HAP-1 (cell line): ENCODE data around the gene SLC2A5.
"Not testable (repeated sequence)": the region's sequence is repeated elsewhere in the genome, so short reads cannot be mapped to it uniquely, and the experiment has no call there.

ENCODE experiments used
- DNase-seq, 2 experiments: peaks; one replicate each; pipeline ENCODE4 v3.0.0-alpha.2; 2016 to 2020; ENCODE audit warnings: low spot score in 2 of 2
- H3K27me3 ChIP-seq: fragments of 250-450 bp; sonication (Bioruptor Pico); 2 replicates; pipeline ENCODE4 v1.5.1; 2020; ENCODE audit warnings: low read depth, mild to moderate bottlenecking, moderate library complexity
- H3K36me3 ChIP-seq: fragments of 250-450 bp; sonication (Bioruptor Pico); replicated peaks from 2 replicates; pipeline ENCODE4 v1.5.1; 2020; ENCODE audit warnings: mild to moderate bottlenecking
- H3K4me1 ChIP-seq: fragments of 250-450 bp; sonication (Bioruptor Pico); 2 replicates; pipeline ENCODE4 v1.5.1; 2020; ENCODE audit warnings: mild to moderate bottlenecking
- H3K4me3 ChIP-seq: fragments of 250-450 bp; sonication (Bioruptor Pico); 2 replicates; pipeline ENCODE4 v1.5.1; 2020; ENCODE audit warnings: mild to moderate bottlenecking, moderate library complexity
- H3K9me3 ChIP-seq: fragments of 250-450 bp; sonication (Bioruptor Pico); 2 replicates; pipeline ENCODE4 v1.5.1; 2020; ENCODE audit warnings: mild to moderate bottlenecking, moderate library complexity
- in situ Hi-C: fragments of 300-500 bp; cut with MboI; formaldehyde crosslinking; loops from 3 replicates; pipeline ENCODE4 v1.14.3; 2020; ENCODE audit warnings: low sequenced_read_pairs, inconsistent platforms, mixed read lengths

SLC2A5 gene

DNA sequence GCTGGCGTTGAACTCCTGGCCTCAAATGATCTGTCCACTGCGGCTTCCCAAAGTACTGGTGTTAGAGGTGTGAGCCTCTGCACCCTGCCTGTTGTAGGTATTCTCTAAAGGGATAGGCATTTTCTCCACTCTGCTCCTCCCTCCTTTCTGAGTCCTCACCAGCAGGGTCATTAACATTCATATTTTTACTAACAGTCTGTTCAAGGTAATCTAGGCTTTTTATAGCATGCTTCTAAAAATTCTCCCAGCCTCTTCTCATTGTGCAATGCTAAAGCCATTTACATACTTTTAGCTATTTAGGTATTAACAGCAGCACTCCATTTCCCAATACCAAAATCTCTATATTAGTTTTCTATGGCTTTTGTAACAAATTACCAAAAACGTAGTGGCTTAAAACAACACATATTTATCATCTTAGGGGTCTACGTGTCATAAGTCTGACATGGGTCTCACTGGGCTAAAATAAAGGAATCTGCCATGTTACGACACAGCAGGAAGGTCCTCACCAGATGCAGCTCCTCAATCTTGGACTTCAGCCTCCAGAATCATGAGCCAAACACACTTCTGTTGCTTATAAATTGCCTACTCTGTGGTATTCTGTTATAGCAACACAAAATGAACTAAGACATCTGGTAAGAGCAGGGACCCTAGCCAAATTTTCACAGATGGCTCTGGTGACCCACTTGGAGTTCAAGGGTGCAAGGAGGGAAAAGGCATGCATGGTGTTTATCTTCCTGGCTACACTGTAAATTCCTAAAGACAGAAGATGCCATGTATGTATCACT is 40.3 kb downstream of the SLC2A5 start:
- no peak for DNase-seq
- Histone ChIP-seq H3K4me3 (no peak overlapping the region), H3K27me3 (no peaks in the 10 kb centered on the region), H3K36me3 (no peaks in the 10 kb centered on the region), H3K4me1 (no peaks in the 10 kb centered on the region), H3K9me3 (peaks cover 11% of the 10 kb centered on the region)
- in situ Hi-C loops = no loop called here

DNA sequence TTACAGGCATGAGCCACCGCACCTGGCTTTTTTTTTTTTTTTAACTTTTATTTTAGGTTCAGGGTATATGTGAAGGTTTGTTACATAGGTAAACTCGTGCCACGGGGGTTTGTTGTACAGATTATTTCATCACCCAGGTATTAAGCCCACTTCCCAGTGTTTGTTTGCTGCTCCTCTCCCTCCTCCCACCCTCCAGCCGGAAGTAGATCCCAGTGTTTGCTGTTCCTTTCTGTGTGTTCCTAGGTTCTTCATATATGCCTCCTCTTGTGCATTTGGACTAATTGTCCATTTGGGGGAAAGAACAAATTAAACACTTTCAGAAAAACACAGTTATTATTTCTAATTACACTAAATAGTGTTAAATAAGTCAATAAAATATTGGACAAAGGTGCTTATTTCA is 42.1 kb downstream of the SLC2A5 start:
- Histone ChIP-seq H3K4me1 (no peaks in the 10 kb centered on the region), H3K9me3 (peaks cover 11% of the 10 kb centered on the region), H3K4me3 (no peak overlapping the region), H3K27me3 (no peaks in the 10 kb centered on the region), H3K36me3 (no peaks in the 10 kb centered on the region)
- no peak for DNase-seq
- in situ Hi-C loops = no loop called here

DNA sequence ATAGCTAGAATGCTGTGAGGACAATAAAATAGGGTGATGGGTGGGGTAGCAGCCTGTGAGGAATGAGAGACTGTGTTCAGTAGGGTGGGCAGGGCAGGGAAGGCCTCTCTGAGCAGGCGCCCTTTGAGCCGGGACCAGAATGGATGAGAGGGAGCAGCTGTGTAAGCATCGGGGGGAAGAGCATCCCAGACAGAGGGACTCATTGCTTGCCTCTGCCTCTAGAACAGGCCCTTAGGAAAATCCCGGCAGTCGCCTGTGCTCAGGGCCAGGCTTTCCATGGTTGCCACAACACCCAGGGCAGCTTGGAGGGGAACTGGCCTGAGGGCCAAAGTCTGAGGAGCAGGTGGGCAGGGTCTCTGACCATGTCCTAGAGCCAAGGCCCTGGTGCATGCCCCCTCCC is 44.0 kb downstream of the SLC2A5 start:
- no peak for DNase-seq

DNA sequence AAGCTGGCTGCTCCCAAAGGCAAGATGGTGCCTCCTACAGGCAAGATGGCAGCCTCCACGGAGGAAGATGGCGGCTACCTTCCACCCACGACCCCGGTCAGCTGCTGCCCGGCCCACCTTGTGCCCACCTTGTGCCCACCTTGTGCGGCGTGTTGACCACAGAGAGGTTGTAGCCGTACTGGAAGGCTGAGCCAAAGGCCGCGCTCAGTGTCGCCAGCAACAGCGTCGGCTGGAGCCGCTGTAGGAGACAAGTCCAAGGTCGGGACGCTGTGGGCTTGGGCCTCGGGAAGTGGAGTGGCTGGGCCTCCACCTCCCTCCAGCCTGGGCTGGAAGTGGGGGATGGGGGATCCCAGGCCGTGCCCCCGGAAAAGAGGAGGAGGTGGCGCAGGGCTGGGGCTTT is 44.6 kb downstream of the SLC2A5 start:
- no peaks in the 10 kb centered on the region for H3K9me3 ChIP-seq
- no peaks in the 10 kb centered on the region for H3K36me3 ChIP-seq
- H3K4me1 ChIP-seq = no peaks in the 10 kb centered on the region
- DNase-seq = no peak
- no peak overlapping the region for H3K4me3 ChIP-seq
- in situ Hi-C loops = no loop called here
- no peaks in the 10 kb centered on the region for H3K27me3 ChIP-seq

More for the DNA sequence above, 44.0 kb downstream of the SLC2A5 start:
- Histone ChIP-seq H3K4me3 (no peak overlapping the region), H3K27me3 (no peaks in the 10 kb centered on the region), H3K4me1 (no peaks in the 10 kb centered on the region), H3K36me3 (no peaks in the 10 kb centered on the region), H3K9me3 (no peaks in the 10 kb centered on the region; the same call in 1 of the 2 replicates)
- in situ Hi-C loops = no loop called here

DNA sequence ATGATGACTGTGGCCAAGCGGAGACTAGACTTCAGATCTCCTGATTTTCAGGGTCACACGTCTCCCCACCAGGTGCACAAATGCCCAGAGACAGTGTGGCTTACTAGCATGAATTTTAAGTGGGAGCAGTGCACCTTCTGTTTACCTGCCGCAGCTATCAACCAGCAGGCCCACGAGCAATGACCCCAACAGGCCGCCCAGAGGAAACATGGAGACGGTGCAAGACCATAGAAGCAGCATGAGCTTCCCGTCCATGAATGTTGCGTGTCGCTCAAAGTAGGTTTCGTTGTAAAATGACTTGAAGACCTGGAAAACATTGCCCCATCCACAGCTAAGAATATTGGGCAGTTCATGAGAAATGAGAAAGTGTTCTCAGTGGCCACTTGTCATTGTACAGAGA is 46.7 kb downstream of the SLC2A5 start:
- in situ Hi-C loops = no loop called here
- no peaks in the 10 kb centered on the region for H3K9me3 ChIP-seq
- no peaks in the 10 kb centered on the region for H3K27me3 ChIP-seq
- no peak for DNase-seq
- no peaks in the 10 kb centered on the region for H3K36me3 ChIP-seq
- H3K4me3 ChIP-seq = no peak overlapping the region
- H3K4me1 ChIP-seq = no peaks in the 10 kb centered on the region

DNA sequence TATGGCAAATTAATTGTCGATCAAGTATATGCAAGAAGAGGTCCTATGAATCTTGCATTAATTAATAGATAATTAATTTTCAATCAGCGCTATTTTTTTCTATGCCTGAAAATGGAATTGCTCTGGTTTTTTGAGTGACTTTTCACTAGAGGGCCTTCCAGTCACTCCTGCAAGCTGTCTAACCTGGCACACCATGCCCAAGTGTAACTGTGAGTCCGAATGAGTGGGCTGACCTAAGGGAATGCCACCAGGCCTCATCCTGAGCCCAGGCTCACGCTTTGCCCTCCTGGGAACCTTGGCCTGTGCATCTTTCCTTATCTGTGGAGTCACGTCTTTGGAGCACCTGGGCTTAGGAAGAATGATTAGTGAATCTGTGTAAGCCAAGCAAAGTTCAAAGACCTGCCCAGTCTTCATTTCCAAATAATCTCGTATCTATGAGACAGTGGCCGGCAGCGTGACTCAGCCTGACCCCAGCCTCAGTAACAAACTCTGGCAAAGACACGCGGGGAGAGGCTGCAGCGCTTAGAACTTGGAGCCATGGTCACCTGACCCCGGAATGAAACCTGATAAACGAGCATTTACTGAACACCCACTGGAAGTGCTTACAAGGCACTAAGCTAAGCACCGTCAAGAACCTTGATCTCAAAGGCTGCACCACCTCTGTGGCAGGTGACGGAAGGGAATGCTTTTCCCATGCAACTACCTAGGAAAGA is 47.3 kb downstream of the SLC2A5 start:
- not testable (repeated sequence) for H3K36me3 ChIP-seq

DNA sequence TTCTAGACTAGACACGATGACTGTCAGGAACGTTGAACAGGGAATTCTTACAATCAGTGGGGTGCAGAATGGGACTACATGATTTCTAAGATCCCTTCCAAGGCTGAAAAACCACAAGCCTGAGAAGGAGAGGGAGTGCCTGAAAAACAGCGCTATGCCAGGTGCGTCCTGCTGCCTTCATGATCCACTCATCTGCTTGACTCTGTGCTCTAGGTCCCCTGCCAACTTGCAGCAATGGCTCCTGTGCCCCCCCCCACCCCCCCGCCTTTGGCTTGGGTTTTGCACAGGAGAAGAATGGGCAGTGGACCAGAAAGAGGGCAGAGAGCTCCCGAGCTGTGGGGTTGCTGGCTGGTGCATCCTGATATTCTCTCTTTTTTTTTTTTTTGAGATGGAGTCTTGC is 49.1 kb downstream of the SLC2A5 start:
- in situ Hi-C loops = no loop called here
- no peak for DNase-seq
- H3K36me3 ChIP-seq = no peaks in the 10 kb centered on the region
- H3K4me1 ChIP-seq = no peaks in the 10 kb centered on the region
- no peaks in the 10 kb centered on the region for H3K27me3 ChIP-seq
- H3K4me3 ChIP-seq = no peak overlapping the region
- H3K9me3 ChIP-seq = no peaks in the 10 kb centered on the region

More for the DNA sequence above, 47.3 kb downstream of the SLC2A5 start:
- H3K27me3 ChIP-seq, in situ Hi-C loops, H3K9me3 ChIP-seq, DNase-seq, H3K4me3 ChIP-seq, H3K4me1 ChIP-seq: not testable (repeated sequence)

DNA sequence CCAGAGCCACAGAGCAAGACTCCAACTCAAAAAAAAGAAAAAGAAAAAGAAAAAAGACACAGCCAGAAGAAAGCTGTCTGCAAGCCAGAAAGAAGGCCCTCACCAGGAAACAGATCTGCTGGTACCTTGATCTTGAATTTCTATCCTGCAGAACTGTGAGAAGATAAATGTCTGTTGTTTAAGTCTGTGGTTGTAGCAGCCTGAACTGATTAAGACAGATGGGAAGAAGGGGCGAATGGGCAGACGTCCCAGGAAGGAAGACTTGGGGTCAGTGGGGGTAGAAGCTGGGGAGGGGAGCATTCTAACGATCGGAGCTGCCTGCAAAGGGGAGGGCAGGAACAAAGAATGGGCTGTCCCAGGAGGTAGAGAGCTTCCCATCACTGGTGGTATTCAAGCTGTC is 49.5 kb downstream of the SLC2A5 start:
- Histone ChIP-seq H3K27me3 (no peaks in the 10 kb centered on the region), H3K36me3 (no peaks in the 10 kb centered on the region), H3K4me3 (no peak overlapping the region), H3K9me3 (no peaks in the 10 kb centered on the region), H3K4me1 (no peaks in the 10 kb centered on the region)
- in situ Hi-C loops = no loop called here
- no peak for DNase-seq

DNA sequence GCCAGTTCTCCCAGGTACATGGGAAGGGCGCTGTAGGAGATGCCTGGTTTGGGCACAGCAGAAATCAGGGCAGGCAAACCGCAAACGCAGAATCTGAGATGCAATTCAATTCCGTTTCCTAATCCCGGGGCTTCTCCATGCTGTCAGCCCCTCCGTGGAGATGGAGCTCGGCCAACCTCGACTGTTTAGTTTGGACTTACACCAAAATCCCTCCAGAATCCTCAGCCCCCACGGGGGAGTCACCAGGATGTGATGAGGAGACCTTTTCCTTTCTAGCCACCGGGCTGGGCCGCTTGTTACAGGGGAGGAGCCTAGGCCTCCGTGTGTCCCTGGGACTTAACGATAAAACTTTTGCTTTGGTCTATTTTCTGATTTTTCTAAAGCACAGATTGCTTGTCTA is 51.1 kb downstream of the SLC2A5 start:
- Histone ChIP-seq H3K4me3 (no peak overlapping the region), H3K9me3 (no peaks in the 10 kb centered on the region), H3K4me1 (no peaks in the 10 kb centered on the region), H3K27me3 (no peaks in the 10 kb centered on the region), H3K36me3 (no peaks in the 10 kb centered on the region)
- in situ Hi-C loops = no loop called here
- no peak for DNase-seq

DNA sequence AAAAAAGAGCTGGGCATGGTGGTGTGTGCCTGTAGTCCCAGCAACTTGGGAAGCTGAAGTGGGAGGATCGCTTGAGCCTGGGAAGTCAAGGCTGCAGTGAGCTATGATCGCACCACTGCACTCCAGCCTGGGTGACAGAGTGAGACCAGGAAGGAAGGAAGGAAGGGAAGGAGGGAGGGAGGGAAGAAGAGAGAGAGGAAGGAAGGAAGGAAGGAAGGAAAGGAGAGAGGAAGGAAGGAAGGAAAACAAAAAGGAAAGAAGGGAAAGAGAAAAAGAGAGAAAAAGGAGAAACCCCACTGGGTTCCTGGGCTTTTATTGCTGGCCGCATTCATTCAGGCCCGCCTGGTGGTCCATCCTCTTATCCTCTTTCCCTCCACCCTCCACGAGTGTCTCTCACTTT is 53.0 kb downstream of the SLC2A5 start:
- no peak for DNase-seq
- Histone ChIP-seq H3K4me3 (no peak overlapping the region), H3K36me3 (no peaks in the 10 kb centered on the region), H3K27me3 (no peaks in the 10 kb centered on the region), H3K9me3 (no peaks in the 10 kb centered on the region), H3K4me1 (no peaks in the 10 kb centered on the region)
- in situ Hi-C loops = no loop called here

DNA sequence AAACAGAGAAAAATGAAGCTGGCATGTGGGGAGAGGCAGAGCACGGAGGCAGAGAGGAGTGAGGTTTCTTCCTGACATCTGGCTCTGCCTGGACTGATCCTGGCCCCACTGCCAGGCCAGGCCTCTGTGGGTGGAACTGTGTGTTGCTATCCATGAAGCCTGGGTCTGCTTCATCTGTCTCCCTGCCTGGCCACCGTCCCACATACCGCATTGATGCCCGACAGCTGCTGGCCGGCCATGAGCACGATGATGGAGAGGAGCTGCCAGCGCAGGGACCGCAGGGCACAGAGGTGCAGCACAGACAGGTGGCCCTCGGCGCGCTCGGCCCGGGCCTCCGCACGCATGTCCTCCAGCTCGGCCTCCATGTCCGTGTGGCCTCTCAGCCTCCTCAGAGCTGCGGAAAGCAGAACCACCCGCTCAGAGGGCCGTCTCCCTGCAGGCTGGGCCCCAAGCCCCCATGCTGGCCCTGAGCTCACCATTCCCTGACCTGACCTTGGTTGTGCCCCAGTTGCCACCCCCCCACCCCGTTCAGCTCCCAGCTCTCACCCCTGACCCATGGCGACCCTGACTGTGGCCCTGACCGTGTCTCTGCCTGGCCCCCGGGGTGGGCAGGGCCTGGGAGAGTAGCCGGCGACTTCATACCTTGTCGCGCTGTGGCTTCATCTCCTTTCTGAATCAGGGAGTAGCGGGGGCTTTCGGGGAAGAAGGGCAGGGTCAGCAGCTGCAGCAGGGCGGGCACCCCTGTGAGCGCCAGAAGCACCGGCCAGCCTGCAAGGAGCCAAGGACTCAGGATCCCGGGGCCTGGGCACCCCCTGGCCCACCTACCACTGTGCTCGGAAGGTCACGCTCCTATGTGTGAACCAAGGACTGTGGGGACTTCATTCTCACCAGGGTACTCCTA is 54.7 kb downstream of the SLC2A5 start:
- no peaks in the 10 kb centered on the region for H3K36me3 ChIP-seq
- no peaks in the 10 kb centered on the region for H3K27me3 ChIP-seq
- H3K4me3 ChIP-seq = no peak overlapping the region
- no peak for DNase-seq
- no peaks in the 10 kb centered on the region for H3K9me3 ChIP-seq
- no peaks in the 10 kb centered on the region for H3K4me1 ChIP-seq
- in situ Hi-C loops = no loop called here

DNA sequence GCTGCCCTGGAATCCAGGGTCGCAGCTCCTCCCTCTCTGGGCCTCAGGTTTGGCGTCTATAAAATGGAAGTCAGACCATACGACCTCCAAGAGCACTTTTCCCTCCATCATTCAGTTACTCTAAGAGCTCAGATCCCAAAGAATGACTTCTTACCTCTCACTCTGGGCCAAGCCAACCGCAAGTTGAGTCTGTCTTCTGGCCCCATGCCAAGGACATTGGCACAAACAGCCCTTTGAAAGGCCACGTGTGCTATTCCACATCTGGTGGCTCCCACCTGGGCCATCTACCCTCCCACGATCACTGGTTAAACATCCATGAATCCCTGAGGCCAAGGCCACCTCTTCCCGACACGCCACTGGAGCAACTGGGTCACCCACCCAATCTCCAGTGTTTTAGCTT is 55.6 kb downstream of the SLC2A5 start:
- H3K4me3 ChIP-seq = no peak overlapping the region
- no peaks in the 10 kb centered on the region for H3K27me3 ChIP-seq
- no peaks in the 10 kb centered on the region for H3K4me1 ChIP-seq
- H3K36me3 ChIP-seq = no peaks in the 10 kb centered on the region
- no peaks in the 10 kb centered on the region for H3K9me3 ChIP-seq
- in situ Hi-C loops = no loop called here
- DNase-seq = no peak

DNA sequence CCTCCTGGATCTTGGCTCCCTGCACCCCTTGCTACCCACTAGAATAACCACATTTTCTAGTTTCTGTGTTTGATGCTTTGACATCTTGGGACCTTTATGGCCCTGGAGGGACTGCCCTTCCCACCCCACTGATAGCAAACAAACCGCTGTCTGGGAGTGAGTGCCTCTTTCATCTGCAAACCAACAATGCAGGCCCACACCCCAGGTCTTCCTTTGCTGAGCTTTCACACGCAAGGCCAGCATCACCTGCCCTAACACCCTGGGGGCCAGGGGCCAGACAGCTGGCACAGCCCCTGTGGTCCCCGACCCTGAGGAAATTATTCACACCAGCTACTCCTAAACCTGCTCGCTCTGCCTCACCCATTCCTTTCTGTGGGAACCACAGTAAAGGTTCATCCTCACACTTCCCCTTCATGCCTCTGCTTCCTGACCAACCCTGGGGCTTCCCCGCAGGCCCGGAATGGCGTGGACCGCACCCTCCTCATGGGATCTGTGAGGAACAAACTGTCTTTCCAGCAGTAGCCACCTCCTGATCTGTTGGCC is 58.6 kb downstream of the SLC2A5 start:
- no peaks in the 10 kb centered on the region for H3K36me3 ChIP-seq
- H3K9me3 ChIP-seq = no peaks in the 10 kb centered on the region
- no peak overlapping the region for H3K4me3 ChIP-seq
- DNase-seq = no peak
- no peaks in the 10 kb centered on the region for H3K4me1 ChIP-seq
- in situ Hi-C loops = no loop called here
- no peaks in the 10 kb centered on the region for H3K27me3 ChIP-seq
